Brain pericyte (primary cell): ENCODE data around the gene SH3PXD2B.

Experiments
- DNase-seq: peaks from one replicate; pipeline ENCODE4 v3.0.0-alpha.2; 2012; ENCODE audit warnings: low read depth, low spot score

SH3PXD2B gene

DNA sequence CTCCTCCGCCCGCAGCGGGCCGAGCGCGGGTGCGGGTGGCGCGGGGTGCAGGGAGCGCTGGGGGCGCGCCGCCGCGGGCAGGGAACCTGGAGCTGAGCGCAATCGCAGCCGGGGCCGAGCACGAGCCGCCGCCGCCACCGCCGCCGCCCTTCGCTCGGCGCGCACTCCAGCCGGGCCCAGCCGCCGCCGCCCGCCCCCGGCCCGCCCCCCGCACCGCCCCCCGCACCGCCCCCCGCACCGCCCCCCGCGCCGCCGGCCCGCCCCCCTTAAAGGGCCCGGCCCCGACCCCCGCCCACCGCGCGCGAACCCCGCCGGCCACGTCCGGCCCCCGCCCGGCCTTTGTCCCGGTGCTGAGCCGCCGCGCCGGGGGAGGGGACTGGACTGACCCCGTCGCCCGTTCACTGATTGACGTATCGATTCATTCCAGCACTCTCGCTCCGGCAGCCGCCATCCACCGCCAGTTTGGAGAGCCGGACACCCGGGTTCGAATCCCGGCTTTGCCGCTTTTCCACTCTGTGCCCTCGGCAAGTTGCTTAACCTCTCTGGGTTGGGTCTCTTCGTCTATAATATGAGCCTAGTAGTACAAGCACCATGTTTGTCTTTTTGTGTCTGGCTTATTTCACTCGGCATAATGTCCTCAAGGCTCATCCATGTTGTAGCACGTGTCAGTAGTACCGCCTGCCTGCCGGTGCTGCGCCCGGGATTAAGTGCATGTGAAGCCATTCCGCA lies at the start of gene SH3PXD2B:
Gene SH3PXD2B, minus strand, starts transcription at position 168 of the 729 bp plus-strand sequence. CDS start 173 bp downstream, outside the sequence.
- DNase-seq: no peak

DNA sequence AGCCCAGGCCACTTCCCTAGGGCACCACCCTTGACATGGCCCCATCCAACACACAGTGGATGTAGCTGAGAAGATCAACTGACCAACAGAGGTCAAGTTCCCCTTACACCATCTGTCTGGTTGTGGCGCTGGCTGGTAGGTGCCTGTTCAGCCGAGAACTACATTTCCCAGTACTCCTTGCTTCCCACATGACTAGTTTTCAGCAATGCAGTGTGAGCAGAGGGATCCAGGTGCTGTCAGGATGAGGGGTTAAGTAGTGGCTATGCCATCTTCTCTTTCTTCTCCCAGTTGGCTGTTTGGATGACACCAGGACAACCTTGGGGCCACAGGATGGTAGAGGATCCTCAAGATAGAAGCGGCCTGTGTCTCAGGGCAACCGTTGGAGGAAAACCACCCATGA lies 48.6 kb upstream of the SH3PXD2B start:
- no peak for DNase-seq

DNA sequence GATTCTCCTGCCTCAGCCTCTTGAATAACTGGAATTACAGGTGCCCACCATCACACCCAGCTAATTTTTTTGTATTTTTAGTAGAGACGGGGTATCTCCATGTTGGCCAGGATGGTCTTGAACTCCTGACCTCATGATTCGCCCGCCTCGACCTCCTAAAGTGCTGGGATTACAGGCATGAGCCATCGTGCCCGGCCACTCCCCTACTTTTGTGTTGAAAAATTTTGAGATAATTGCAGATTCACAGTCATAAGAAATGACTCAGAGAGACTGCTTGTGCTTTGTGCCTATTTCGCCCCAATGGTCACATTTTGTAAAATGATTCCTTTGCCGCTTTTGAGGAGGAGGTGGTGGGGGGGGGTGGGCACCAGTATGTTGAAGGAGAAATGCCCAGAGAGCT lies 48.1 kb upstream of the SH3PXD2B start:
- DNase-seq: no peak

DNA sequence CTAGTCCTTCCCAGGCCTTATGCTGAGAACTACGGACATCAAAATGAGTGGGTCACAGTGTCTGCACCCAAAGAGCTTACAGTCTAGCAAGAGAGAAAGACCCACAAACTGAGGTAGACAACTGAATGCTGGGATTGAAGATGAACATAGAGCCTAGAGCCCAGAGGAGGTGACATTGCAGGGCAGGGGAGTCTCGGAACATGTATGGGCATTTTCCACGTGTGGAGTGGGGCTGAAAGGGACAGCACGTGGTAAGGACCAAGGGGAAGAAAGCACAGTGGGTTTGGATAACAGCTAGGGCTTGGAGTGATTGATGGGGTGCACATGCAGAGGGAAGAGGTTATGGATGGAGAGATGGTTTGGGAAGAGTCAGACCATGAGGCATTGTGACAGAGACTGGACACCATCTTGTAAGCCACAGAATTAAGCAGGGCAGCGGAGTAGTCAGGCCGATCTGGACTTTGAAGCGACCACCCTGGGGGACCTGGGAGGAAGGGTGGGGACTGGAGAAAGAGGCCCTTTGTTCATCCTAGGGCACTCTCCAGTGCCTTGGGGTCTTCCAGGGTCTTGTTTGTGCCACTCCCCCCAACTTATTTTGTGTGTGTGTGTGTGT lies 47.5 kb upstream of the SH3PXD2B start:
- DNase-seq: no peak

DNA sequence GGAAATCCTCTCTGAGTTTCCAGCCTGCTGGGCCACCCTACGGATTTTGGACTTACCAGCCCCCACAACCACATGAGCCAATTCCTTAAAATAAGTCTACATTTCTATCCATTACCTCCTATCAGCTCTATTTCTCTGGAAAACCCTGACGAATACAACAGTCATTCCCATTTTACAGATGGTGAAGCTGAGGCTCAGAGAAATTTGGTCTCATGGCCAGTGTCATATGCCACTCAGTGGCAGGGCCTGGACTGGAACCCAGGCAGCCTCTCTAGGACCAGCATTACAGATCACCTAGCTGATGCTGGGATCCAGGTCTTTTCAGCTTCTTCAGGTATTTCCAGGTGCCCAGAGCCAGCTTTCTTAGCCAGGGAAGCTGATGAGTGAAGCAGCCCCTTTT lies 45.0 kb upstream of the SH3PXD2B start:
- DNase-seq: no peak

DNA sequence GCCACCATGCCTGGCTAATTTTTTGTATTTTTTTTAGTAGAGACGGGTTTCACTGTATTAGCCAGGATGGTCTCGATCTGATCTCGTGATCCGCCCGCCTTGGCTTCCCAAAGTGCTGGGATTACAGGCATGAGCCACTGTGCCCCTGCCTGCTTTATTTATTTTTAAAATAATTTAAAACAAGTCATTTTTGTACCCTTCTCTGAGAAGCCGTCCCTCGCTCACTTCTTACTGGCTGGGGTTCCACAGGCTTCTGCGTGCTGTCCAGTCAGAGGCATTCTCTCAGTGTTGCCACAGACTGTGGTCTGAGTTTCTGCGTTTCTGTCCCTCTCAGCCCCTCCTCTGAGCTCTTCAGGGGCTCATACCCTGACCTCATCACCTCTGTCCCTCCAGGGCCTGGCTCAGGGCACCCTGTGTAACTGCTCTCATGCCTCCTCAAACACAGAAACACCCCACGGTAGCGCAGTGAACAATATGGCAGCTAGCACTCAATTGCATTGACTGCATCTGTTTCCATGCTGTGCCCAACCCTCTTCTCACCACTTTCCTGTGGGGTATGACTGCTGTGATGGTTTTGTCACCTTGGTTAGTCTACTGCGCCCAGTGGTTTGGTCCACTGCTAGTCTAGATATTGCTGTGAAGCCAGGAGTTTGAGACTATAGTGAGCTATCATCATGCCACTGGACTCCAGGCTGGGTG lies 44.3 kb upstream of the SH3PXD2B start:
- DNase-seq: no peak

DNA sequence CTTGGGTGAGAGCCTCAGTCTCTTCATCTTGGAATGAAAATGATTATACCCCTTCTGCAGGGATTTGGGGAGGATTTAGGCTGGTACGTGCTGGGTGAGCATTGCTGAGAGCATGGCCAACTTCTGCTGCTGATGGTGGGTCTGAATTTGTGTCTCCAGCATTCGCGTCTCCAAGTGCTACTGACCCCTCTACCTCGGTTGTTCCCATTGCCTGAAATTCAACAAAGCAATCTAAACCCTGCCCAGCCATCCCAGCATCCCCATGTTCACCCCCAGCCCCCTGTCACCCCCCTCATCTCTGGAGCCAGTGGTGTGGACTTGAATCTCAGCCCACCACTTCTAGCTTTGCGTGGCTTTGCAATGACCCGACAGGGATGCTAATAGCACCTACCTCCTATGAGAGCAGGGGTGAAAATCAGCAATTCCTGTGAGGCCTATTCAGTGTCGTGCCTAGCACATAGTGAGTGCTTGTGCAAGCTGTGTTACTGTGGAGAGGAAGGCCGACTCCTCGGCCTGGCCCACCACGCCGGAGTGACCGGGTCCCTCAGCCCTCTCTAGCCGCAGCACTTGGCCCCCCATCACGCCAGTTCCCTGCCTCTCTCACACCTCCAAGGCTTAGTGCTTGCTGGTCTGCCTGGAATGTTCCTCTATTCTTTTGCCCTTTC lies 43.4 kb upstream of the SH3PXD2B start:
- no peak for DNase-seq

DNA sequence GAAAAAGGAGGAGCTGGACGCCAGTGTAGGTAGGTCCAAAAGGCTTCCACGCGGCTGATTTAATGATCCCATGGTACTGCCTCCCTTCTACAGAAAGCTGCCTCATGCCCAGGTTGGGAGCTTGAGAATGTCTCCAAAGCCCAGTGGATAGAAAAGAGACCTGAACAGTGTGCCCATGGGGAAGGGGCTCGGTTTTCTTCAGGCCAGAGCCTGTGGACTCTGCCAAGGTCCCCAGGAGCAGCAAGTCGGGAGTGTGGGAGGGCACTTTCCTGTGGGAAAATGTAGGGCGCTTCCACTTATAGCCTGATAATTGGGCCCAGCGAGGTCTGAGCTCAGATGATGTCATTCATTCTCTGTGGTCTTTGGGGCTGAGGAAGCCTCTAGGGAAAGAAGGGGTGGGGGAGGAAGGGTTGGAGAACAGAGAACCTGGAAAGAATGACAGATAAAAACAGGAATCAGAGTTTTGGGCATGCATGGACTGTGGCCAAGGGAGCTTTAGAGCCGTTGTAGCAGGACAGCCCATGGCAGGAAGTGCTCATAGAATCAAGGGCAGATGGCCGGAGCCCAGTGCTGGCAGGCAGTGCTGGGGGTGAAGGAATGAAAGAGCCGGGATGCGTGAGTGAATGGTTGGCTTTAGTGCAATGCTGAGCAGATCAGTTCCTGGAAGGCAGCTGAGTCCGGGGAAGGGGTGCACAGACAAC lies 42.5 kb upstream of the SH3PXD2B start:
- DNase-seq: no peak

DNA sequence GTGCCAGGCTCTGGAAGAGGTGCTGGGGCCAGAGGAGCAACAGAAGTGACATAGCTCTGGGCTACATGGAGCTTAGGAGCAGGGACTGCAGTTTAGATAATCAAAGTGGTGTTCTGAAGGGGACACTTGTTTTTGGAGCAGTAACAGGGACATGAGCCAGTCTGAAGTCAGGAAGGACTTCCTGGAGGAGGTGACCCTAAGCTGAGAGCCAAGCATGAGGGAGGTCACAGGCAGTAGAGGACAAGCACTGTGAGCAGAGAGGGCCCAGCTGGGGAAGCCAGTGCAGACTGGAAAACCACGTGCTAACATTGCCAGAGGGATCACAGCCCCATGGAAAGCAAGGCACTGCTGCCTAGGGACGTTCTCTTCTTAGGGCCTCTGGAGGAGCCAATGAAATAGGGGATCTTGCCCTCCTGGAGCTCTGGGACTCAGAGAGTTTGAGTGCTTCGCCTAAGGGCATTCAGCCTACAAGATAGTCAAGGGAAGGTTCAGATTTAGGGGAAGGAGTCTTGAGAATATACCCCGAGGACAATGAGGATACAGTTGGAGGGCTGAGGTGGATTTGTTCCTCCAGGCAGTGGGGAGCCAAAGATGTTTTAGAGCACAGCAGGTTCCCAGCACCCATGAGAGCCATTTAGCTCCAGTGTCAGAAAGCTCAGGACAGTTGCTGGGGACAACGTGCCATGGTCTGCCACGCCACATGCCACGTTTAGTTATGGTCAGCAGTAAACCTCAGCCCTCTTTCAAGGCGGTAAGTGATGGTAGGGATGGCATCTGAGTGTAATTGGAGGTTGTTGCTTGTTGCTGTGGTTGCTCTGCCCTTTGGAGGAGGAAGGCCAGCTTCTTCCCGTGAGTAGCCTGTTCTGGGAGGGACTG lies 40.5 kb upstream of the SH3PXD2B start:
- DNase-seq: no peak

DNA sequence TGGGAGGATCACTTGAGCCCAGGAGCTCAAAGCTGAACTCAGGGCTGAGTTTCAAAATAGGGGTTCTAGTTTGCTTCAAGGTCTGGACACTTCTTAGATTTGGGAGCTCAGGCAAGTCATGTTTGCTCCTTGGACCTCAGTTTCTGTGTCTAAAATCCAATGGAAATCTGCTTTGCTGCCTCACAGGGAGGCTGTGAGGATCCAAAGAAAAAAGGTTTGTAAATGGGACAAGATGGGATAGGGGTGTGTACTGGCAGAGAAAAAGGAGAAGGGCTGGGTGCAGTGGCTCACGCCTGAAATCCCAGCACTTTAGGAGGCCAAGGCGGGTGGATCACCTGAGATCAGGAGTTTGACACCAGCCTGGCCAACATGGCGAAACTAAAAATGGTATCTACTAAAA lies 39.6 kb upstream of the SH3PXD2B start:
- no peak for DNase-seq

DNA sequence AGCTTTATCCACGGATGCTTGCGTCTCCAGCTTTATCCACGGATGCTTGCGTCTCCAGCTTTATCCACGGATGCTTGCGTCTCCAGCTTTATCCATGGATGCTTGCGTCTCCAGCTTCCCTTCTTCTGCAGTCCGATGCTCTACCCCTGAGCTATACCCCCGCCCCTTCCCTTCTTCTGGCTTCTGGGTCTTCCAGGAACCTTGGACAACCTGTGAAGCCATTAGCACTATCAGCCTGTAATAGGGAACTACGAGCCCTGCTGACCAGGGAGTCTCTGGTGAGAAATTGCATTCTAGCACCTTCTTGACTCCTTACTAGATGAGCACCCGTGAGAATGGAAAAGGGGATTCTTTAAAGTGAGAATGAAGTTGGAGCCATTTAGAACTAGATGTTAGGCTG lies 39.1 kb upstream of the SH3PXD2B start:
- DNase-seq: no peak

DNA sequence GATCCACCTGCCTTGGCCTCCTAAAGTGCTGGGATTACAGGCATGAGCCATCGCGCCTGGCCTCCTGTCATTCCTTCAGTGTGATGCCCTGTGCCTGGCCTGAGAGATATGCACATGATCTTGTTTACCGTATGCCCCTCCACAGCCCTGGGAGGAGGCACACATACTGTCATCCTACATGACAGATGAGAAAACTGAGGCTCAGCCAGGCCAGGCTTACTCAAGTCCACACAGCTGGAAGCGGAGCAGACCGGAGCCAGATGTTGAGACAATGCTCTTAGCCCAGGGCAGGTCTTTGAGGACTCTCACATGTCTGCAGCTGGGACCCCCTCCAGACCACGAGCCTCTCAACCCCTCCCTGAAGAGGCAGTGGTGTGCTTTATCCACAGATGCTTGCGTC lies 38.7 kb upstream of the SH3PXD2B start:
- DNase-seq: no peak

DNA sequence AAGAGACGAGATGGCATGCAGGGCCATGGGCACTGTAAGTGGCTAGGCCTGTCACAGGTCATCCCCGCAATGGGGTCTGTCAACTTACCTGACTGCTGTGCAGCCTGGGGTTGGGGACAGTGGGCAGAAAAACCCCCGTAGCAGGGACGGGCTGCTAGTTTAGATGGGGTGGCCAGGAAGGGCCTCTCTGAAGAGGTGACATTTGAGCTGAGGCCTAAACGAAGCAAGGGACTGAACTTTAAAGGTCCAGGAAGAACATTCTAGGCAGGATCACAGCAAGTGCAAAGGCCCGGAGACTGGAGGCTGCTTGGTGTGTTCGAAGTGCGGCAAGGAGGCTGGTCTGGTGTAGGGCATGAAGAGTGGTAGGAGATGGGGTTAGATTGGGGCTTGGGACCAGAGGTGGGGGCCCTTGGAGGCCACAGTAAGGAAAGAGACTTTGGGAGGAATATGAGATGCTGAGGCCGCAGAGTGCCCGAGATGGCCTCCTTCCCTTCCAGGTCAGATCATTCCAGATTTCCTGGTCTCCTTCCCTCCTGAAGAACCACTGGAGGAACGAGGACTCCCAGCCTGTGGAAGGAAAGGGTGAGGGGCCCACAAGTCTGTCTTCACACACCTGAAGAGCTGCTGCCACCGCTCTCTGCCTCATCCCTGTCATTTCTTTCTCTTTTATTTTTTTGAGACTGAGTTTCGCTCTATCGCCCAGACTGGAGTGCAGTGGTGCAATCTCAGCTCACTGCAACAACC lies 37.9 kb upstream of the SH3PXD2B start:
- DNase-seq: no peak

DNA sequence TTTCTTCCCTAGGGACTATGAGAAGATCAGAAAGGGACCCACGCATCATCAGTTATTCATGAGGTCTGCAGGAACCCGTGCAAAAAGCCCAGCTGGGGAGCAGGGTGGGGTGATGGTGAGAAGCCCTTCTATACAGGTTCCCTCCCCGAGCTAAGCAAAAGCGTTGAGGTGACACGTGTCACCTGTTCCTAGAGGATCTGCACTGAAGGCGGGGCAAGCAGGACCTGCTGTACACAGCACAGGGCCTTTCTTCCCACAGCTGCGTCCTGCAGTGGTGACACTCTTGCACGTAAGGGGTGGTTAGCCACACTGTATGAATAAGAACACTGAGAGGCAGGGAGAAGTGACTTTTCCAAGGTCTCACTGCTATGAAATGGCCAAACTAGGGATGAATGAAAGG lies 37.2 kb upstream of the SH3PXD2B start:
- no peak for DNase-seq

DNA sequence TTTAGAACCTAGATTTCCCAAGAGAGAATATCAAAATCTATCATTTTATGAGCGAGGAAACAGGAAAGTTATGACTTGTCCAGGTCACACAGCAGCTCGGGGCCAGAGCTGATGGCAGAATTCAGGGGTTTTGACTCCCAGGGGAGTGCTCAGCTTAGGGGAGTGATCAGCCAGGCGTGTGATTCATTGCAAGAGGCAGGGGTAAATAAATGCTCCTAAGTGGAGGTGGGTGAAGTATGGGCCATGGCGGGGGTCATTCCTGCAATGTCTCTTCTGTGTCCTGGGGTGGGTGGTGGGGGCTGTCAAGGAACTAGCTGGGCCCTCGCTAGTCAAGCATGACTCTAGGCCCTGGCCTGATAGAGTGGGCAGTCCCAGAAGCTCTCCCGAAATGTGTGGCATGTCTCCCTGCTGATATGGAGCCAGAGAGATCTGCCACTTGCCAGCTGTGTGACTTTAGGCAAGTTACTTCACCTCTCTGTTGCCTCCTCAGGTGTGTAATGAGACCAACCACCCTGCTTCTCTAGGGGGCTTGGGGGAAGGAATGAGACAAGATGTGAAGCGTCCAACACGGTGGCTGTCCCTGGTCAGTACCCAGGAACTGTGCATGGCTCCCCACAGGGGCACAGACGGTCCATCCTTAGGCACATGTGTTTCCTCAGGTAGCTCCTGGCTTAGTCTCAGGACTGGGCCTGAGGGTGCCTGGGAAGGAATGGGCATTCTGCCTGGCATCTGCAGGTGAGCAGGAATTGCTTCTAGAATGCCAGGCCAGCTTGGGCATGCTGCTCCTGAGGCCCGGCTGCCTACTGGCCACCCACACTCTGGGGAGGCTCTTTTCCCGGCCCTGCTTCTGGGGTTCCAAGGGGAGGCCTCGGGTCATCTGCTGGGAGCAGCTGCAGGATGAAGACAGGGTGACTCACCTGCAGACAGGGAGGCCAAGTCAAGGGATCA lies 36.5 kb upstream of the SH3PXD2B start:
- no peak for DNase-seq

DNA sequence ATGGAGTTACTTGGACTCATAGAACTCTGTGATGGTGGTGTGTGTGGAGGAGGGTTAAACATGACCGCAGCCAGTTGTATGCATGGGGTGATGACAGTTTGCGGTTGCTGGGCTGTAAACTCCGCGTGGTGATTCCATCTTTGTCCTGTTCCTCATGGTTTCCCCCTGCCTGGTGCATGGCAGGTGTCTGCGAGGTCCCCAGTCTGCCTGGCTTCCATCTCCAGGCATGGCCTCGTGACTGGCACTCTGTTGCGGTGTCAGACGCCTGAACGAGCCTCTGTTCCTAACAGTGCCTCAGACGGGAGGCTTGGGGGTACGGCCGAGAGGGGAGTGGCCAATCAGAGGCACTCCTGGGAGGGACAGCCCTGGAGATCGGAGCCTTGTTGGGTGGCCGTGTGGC lies 33.9 kb upstream of the SH3PXD2B start:
- DNase-seq: no peak

DNA sequence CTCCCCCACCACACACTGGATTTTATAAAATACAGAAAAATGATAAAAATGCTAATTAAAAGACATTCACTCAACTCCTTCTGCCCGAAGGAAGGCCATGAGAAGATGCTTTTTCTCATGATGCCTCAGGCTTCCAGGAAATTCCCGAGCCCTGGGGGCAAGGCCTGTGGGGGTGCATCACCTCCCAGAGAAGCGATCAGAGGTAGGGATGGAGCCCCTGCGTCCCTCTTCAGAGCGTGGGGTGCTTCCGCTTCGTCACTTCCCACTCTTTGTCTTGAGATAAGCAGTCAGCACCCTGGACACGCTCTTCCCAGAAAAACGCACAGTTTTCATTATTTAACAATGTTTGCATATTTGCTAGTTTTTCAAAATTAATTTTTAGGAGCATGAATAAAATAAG lies 33.3 kb upstream of the SH3PXD2B start:
- no peak for DNase-seq

DNA sequence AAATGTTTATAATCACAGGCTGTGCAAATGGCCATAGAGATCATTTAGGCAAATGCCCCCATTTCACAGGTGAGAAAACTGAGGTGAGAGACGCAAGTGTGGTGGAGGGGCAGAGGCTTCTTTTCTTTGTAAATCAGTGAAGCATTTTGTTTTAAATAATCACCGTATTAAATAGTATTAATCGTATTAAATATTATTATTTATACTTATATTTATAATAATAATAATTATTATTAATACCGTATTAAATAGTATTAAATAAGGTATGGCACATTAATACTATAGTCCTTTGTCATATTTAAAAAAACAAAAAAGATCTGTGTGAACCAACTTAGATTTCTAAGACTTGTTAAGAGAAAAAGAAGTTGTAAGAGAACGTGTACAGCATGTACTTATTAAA lies 32.6 kb upstream of the SH3PXD2B start:
- DNase-seq: no peak

DNA sequence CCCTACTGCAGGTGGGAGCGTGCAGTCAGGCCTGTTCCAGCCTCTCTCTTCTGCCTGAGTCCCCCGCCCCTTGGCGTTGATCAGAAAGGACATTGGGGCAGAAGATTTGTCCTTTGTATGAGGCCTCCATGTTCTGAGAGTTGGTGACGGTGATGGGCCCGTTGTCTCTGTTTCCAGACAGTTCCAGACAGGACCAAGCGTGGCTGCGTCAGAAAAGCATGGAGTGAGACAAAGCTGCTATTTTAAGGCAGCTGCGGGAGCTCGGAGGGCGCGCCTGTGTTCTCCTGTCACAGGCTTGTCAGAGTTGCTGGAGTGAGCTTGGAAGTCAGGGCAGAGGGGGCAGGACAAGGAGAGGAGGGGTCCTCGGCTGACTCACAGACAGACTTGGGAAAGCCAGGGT lies 32.1 kb upstream of the SH3PXD2B start:
- DNase-seq: no peak
